GM21576 (cell line): ENCODE results near the gene NUDT21.
"Not testable (repeated sequence)": the region's sequence is repeated elsewhere in the genome, so short reads cannot be mapped to it uniquely, and the experiment has no call there.

ENCODE experiments used
- ATAC-seq: cut with Tn5 transposase; IDR thresholded peaks from one replicate; pipeline ENCODE4 v1.9.1; 2021; ENCODE audit warnings: mild to moderate bottlenecking, moderate library complexity; ENCODE audit not compliant: unreplicated experiment

NUDT21 gene

GRCh38 chr16:56419740-56420548 lies 31.2 kb downstream of the NUDT21 start:
- no peak for ATAC-seq

DNA sequence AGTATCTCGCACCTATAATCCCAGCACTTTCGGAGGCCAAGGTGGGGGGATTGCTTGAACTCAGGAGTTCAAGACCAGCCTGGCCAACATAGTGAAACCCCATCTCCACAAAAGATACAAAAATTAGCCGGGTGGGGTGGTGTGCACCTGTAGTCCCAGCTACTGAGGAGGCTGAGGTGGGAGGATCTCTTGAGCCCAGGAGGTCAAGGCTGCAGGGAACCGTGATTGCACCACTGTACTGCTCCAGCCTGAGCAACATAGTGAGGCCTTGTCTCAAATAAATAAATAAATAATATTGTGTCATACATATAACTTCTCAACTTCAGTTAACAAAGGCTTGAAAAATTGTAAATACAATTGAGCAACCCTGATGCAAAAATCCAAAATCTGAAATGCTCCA lies 34.0 kb downstream of the NUDT21 start:
- ATAC-seq: no peak

- no peak for ATAC-seq
These were observed 35.3 kb downstream of the NUDT21 start for GRCh38 chr16:56415875-56416274.

DNA sequence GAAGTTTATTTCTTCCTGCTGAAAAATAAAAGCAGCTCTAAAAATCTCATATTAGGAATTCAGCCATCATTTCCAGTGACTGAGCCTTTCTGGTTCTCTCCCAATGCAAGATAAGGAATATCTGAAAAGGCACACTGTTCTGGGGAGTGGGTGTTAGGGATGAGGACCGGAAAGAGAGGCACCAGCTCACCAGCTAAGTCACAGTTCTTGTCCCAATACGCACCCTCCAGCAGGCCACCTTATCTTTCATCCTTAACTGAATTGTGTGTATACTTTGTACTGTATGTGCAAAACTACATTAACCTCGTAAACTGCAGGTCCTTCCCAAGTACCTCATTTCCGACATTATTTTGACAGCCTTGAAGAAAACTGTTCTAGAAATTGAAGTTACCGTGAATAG lies 36.8 kb downstream of the NUDT21 start:
- no peak for ATAC-seq

GRCh38 chr16:56413381-56413780 lies 37.8 kb downstream of the NUDT21 start:
- ATAC-seq: no peak

- no peak for ATAC-seq
These were observed 39.5 kb downstream of the NUDT21 start for GRCh38 chr16:56411624-56412023.

- ATAC-seq: no peak
These were observed 40.0 kb downstream of the NUDT21 start for GRCh38 chr16:56411123-56411522.

DNA sequence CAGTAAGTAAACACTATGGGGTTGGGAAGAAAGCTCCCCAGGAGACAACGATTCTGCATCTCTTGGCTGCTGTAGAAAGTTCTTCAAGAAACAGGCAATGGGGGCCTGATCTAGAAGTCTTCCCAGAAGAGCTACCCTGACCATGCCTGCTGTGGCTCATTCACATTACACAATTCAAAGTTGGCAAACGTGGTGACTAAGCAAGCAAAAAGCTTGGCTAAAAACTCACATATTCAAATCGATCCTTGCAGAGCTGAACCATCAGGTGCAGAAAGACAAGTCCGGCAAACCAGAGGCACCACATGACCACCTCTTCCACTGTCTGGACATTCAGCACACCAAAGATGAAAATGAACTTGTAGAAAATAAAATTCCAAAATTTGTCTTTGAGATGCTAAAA lies 41.9 kb downstream of the NUDT21 start:
- no peak for ATAC-seq

GRCh38 chr16:56408379-56409098 lies 42.6 kb downstream of the NUDT21 start:
- ATAC-seq: no peak

GRCh38 chr16:56405977-56406672 lies 45.0 kb downstream of the NUDT21 start:
- ATAC-seq: no peak

DNA sequence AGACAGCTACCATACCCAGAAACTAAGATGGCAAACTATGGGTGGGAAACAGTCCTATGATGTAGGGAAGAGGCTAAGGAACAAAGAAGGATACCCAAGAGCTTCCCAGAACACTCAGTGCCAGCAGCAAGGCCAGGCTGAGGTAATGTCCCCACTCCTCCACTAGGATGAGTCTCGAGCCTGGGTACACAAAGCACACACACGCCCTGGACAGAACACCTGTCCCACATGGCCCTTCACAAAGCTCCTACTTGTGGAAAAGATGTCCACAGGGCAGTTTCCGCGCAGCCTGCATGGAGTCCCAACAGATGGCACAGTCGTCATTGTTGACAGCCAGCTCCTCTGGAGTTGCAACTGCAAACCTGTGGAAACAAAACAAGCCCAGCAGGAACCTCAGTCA lies 49.6 kb downstream of the NUDT21 start:
- ATAC-seq: no peak

- no peak for ATAC-seq
These were observed 50.7 kb downstream of the NUDT21 start for GRCh38 chr16:56400458-56400857.

- no peak for ATAC-seq
These were observed 51.6 kb downstream of the NUDT21 start for GRCh38 chr16:56399486-56399885.

GRCh38 chr16:56399047-56399446 lies 52.1 kb downstream of the NUDT21 start:
- ATAC-seq: no peak

- ATAC-seq: not testable (repeated sequence)
These were observed 54.4 kb downstream of the NUDT21 start for GRCh38 chr16:56396724-56397123.

- ATAC-seq: no peak
These were observed 61.6 kb downstream of the NUDT21 start for GRCh38 chr16:56389554-56389953.

DNA sequence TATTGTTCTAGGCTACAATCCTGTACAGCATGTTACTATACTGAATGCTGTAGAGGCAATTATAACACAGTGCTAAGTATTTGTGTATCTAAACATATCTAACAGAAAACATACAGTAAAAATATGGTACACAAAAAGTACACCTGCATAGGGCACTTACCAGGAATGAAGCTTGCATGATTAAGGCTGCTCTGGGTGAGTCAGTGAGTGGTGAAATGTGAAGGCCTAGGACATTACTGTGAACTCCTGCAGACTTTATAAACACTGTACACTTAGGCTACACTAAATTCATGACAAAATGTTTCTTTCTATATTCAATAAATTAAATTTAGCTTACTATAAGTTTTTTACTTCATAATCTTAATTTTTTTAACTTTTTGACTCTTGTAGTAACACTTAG lies 62.9 kb downstream of the NUDT21 start:
- no peak for ATAC-seq

DNA sequence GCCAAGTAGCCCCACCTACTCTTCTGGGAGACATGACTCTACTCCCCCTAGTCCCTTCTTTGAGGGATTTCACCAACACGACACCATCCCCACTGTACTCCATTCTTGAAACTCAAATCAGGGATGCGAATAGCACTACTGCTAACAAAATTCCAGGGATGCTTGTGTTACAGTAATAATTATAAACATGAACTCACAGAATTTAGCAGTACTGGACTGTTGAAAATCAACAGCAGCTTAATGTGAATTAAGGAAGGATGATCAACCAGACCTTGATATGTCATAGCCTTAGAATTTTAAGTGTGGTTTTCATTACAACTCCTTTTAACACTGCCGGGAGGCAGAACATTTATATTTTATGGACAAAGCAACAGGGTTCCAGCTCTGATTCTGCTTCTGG lies 63.7 kb downstream of the NUDT21 start:
- no peak for ATAC-seq

- no peak for ATAC-seq
These were observed 66.9 kb downstream of the NUDT21 start for GRCh38 chr16:56384074-56384721.

DNA sequence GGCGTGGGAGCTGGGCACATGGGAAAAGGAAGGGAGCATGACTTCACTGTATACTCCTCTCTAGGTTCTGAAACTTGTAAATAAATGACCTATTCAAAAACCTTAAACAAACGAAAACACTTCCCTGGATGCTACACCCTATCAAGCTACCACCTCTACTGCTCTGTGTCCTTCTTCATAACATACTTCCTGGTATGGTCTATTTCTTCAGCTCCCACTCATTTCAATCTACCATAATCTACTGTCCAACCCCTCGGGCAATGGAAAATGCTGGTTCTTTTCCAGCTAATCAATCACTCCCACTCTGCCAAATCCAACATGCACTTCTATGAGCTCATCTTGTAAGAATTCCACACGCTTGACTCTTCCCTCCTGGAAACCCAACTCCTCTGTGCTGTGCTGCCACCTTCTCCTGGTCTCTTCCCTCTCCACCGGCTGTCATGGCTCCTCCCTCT lies 68.2 kb downstream of the NUDT21 start:
- no peak for ATAC-seq

DNA sequence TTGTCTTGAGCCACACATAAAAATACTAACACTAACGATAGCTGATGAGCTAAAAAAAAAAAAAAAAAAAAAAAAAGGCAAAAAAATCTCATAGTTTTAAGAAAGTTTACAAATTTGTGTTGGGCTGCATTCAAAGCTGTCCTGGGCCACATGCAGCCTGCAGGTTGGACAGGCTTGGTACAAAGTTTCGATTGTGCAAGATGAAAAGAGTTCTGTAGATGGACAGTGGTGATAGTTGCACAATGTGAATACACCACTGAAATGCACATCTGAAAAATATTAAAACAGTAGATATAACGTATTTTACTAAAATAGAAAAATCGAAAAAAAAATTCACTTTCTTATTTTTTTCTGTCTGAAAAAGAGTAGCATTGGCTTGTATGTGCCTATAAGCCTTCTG lies 68.7 kb downstream of the NUDT21 start:
- ATAC-seq: no peak
